HG02943 (cell line): ENCODE measurements around the gene LBX1.

Experiments used
- ATAC-seq: cut with Tn5 transposase; IDR thresholded peaks from one replicate; pipeline ENCODE4 v1.9.1; 2021; ENCODE audit warnings: mild to moderate bottlenecking, low read depth, moderate library complexity; ENCODE audit not compliant: unreplicated experiment

The LBX1 gene

DNA sequence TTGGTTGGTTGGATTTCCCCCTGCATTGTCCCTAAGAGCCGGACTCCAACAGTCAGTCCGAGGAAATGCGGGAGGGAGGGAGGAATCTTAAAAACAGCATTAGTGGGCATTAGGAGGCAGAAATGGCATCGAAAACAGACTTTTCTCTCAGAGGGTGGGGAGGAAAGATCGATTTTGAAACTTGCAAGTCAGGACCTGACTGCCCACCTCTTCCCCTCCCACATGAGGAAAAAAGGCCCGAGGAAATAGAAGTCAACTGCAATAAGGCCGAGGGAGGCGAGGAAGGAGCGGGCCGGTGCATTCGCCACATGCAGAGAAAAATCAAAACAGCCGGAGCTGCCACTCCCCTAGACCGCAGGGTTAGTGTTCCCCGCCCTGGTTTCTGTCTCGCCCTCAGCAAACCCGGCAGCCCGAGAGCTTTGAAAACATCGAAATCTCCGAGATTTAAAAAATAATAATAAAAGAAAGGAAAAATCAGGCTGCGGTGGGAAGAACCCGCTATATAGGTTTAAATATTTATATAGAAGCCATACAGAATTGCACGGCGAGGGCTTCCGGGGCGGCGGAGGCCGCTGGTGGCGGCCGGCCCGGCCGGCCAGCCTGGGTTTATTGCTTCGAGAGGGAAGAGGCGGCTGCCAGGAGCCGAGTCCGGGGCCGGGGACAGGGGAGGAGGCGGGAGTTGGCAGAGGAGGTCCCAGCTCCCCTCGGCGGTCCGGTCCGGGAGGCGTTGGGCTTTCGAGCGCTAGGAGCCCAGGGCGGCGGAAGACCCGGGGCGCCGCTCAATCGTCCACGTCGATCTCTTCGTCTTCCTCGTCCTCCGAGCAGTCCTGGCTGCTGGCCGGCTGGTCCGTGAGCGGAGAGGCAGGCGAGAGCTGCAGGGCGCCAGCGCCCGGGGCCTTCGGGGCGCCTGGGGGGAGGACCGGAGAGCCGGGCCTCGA, 2.5 kb downstream of the LBX1 start:
- no peak for ATAC-seq

- no peak for ATAC-seq
Measured at GRCh38 chr10:101225846-101226421, 3.3 kb downstream of the LBX1 start.

DNA sequence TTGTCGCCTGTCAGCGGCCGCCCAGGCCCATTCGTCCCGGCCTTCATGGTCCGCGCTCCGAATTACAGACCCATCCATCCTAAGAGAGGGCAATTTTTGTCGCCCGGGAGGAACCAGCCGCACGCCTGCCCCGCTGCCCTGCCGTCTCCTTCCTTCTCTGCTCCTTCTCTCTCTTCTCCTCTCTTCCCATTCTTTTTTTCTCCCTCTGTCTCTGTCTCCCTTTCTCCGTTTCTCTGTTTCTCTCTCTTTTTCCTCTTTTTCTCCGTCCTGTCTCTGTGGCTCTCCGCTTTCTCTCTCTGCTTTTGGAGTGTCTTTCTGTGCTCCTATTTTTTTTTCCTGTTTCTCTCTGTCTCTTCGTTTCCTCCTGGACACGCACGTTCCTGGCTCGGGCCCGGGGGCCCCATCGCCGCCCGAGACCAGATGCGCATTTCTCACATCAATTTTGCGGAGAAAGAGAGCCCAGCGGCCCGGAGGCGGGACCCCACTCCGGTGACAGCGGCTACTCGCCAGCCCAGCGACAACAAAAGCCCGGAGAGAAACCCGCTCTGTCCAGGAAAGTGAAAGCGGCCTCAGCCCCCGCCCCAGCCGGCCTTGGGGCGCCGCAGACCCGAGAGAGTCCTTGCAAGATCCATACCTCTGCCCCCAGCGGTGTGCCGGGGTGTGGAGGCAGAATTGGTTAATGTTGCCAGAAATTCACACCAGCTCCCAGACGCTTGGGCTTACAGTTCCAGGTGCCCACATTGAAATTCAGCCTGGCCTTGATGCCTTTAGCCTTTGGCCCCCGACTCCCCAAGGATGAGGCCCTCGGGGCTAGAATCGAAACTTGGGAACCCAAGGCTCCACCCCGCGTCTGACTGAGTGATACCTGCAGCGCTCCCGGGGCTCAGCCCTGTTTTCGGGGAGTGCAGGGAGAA, 4.1 kb downstream of the LBX1 start:
- no peak for ATAC-seq

GRCh38 chr10:101224060-101224909, 5.0 kb downstream of the LBX1 start:
- ATAC-seq, result no peak

DNA sequence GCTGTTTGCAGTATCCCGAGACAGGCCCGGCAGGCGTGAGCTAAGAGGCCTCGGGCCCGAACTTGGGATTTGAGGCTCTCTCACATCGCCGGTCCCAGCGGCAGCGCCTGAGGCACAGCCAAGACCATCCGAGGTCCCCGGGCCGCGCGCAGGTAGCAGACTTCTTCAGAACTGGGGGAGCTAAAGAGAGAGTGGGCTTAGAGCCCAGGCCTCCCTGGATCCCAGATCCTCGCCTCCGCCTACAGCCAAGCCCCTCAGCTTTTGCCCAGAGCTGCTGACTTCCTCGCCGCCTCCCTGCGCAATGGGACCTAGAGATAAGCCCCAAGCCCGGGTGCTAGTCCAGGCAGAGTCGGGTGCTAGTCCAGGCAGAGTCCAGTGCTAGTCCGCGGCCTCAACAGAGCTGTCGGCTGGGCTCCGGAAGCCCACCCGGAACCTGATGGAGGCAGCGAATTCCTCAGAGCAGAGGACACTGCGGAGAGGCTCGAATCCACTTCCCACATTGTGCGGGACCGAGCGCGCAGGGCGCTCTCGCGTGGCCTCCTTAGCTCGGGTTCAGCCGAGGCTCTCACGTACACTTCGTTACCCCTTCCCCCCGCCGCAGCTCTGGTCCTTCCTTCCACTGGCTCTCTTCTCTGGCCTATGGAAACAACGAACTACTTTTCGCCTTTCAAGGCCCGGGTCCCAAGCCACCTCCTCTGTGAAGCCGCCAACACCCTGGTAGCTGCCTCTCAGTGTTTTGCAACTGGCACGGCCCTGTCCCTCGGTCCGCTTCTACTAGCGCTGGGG, 5.8 kb downstream of the LBX1 start:
- ATAC-seq, result no peak

- no peak for ATAC-seq
Measured at GRCh38 chr10:101222683-101223273, 6.5 kb downstream of the LBX1 start.

GRCh38 chr10:101221963-101222531, 7.2 kb downstream of the LBX1 start:
- no peak for ATAC-seq

- ATAC-seq, result no peak
Measured at GRCh38 chr10:101221549-101221948, 7.7 kb downstream of the LBX1 start.

DNA sequence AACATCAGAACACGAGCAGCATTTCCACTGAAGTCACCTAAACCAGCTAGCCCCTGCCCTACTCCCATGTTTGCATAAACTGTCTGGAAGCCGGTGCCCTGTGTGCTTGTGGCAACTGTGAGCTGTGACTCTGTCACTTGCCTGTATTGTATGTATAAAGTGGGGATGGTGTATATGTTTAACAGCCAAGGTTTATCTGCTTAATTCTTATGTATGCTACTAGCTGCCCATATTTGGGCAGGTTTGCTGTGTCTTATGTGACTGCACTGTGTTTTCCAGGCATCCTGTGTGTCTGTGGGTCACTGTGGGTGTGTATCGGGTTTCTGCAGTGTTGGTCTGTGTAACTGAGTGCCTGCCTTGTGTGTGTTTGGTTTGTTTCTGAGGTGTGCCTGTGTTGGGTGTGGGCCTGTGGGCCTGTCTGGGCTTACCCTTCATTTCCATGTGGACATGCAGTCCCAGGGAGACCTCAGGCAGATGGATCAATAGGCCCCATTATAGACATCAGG, 9.3 kb downstream of the LBX1 start:
- no peak for ATAC-seq

DNA sequence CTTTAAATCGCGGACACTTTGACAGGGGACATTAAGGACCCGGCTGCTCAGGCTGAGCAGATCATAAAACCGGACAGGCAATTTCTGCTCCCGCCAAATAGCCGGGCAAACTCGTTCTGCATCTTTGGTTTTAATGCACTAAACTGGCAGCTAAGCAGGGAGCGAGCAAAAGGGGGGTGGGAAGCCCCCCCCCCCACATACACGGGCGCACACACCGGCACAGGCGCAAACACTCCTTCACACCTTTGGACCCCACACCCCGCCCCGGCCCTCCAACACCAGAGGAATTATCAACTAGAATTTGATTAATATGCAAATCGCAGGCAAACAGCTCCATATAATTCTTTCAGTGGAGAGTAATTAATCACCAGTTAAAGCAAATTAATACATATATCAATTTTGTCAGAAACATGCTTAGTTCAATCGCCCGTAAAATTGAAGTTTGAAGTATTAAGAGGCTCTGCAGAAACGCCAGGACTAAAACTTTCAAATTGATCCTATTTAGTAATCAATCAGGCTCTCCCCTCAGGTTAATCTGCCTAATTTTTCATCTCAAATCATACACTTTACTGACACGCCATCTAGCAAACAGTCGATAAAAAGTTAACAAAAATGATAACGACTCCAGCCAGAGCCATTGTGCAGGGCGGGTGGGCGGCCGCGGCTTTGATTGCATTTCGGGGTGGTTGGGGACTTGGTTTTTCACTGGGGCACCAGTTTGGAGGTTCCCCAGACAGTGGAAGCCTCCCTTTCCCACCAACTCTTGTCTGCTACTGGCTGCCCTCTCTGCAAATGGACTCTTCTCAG, 9.9 kb downstream of the LBX1 start:
- no peak for ATAC-seq

DNA sequence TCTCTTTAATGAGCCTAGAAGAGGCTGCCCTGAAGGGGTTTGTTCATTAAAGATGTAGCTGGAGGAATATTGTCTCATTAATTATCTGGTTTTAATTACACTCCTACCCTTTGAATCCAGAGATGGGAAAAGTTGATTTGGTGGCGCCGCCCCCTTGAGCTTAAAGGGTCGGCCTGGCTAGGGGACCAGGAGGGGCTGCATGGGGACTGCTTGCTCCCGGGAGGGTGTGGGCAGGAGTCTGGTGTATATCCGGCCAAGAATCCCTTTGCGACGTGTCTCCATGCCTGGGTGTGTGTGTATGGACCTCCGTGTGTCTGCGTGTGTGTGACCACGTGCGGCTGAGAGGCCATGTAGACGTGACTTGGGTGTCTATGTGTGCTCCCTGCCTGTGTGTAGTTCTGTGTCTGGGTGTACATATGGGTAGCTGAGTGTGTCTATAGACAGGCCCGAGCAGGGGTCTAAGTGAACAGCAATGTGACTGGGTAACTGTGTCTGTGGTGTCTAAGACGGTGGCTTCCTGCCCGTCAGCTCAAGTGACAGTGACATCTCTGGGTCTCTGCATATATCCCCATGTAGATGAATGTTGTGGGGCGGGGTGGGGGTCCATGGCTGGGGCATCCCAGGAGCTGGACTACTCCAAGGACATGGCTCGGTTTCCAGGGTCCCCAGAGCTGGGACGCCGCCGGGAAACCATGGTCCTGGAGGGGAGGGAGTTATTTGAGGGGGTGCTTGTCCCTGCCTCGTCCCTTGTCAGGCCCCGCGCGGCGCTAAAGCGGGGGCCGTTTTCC, 10.7 kb downstream of the LBX1 start:
- no peak for ATAC-seq

DNA sequence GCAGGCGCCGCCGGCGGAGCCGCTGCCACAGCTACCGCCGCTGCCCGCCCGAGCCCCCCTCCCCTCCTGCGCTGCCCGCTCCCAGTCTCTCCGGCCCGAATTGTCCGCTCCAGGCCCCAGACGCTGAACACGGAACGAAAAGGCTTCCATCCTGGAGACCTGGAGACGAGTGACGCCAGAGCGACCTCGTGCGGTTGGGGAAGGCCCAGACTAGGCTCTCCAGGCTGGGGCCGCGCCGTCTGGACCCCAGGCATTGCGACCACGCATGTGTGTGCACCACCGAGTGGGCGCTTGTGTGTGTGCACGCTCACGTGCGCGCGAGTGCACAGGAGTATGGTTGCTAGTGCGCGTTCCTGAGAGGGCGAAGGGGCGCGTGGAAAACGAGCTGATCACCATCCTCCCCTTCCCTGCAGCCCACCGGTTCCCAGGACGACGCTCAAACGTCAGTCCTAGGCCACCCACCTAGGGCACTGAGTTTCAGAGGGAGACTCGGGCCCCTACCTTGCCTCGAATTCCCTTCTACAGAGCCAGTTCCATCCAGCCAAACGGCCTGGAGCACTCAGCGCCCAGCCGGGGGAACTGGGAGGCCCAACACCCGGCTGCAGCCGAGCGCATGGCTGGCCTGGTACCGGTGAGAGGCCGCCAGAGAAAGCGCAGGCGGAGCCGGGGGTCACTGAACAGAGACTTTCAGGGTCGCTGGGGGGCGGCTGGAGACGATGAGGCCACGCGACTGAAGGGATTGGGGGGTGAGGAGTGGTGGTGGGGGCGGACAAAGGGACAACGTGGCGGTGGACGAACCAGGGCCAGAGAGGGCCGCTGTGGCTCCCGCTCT, 11.6 kb downstream of the LBX1 start:
- no peak for ATAC-seq

DNA sequence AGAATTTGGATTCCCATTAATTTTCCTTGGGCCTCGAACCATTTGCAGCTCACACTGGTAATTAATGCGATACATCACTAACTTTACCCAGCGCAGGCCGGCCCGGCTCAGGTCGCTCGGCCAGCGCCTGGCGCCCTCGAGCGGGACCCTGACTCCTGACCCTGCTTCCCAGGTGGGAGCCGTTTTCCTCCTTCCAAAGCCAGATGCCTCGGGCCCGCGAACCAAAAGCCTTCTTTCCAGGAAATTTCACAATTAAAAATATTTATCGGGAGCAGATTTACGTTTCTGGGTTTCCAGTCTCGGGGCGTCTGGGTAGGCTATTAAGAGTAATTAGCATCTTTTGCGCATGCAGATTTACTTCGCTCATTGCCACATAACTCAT, 12.2 kb downstream of the LBX1 start:
- ATAC-seq, result no peak

GRCh38 chr10:101216207-101217043, 12.8 kb downstream of the LBX1 start:
- ATAC-seq, result no peak
